GM21528 (cell line): ENCODE results near the gene SUSD3.

Experiments used
- ATAC-seq: cut with Tn5 transposase; IDR thresholded peaks from one replicate; pipeline ENCODE4 v1.9.1; 2021; ENCODE audit warnings: mild to moderate bottlenecking, moderate library complexity; ENCODE audit not compliant: unreplicated experiment, low FRiP score

SUSD3 gene

DNA sequence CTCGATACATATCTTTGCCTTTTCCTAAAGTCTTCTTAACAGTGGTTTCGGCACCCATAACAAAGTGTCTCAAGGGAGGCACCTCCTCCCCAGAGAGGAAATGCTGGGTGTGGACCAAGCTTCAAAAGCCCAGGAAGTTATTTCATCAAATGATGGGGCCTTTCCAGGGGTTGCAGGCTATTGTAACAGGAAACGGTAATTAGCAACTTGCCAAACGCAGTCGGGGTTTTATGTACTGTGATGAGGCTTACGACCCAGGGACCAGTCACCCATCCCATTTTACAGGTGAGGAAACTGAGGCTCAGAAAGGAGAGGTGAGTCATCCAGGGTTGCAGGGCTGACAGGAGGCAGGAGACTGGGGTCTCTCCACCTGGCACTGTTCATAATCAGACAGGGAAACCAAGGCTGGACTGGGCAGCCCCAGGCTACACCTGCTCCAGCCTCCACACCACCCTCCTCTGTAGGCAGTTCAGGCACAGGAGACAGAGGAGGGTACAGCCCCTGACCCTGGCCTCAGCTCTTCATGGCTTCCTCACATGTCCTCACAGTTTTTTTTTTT, 30.0 kb upstream of the SUSD3 start:
- no peak for ATAC-seq

DNA sequence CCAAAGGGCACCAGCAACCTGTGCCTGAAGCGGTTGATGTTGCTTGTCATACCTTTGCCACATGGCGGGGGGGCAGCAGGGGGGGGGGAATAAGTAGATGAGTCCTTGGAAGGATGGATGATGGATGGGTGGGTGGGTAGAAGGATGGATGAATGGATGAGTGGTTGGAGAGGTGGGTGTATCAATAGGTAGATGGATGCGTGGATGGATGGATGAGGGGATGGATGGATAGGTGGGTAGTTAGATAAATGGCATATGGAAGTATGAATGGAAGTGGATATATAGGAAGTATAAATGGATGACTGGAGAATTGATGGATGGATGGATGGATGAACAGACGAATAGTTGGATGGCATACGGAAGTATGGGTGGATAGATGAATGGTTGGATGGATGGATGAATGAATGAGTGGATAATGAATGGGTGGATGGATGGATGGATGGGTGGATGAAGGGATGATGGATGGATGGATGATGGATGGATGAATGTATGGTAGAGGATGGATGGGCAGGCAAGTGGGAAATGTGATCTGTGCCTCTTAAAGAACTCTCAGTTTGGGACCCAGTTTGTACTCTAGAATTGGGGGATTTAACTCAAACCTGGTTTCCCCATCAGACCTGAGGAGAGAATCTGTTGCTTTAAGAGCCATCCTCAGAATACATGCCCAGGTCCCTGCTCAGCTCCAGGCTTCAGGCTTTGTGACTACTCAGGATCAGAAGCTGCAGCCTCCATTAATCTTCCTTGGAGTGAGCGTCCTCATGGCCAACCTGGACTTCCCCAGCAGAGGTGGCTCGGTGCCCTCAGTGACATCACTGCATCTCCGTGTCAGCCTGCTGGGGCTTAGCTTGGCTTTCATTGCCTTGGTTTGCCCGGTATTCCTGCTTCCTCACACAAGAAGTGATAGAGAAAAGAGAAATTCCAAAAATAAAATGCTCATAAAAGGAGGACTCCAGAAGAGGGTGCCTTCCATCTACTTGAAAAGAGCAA, 27.6 kb upstream of the SUSD3 start:
- no peak for ATAC-seq

GRCh38 chr9:93031629-93032430, 26.7 kb upstream of the SUSD3 start:
- no peak for ATAC-seq

DNA sequence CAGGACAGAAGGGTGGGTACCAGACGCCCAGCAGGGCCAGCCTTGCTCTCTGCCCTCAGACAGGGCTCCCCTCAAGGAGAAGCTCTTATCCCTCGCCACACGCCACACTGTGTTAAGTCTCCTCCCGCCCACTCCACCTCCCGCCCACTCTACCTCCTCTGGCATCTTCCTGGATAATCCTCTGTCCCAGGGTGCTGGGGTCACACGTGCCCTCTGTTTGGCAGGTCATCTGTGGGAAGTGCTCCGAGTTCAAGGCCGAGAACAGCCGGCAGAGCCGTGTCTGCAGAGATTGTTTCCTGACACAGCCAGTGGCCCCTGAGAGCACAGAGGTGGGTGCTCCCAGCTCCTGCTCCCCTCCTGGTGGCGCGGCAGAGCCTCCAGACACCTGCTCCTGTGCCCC, 26.0 kb upstream of the SUSD3 start:
- no peak for ATAC-seq

DNA sequence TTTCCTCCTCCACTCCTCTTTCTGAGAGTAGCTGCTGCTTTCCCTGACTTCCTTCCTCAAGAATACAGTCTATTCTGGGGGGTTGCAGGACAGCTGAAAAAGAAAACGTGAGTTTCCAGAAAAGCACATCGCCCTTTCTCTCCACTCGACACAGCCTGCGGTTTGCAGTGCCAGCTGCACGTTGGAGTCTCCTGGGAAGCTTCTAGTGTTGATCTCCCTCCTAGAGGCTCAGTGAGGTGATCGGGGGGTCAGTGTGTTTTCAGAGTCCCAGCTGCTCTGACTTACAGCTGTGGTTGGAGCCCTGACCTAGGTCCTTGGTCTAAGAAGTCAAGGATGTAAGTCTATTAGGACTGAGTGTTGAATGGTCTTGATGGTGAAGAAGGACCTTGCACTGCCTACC, 25.0 kb upstream of the SUSD3 start:
- no peak for ATAC-seq

DNA sequence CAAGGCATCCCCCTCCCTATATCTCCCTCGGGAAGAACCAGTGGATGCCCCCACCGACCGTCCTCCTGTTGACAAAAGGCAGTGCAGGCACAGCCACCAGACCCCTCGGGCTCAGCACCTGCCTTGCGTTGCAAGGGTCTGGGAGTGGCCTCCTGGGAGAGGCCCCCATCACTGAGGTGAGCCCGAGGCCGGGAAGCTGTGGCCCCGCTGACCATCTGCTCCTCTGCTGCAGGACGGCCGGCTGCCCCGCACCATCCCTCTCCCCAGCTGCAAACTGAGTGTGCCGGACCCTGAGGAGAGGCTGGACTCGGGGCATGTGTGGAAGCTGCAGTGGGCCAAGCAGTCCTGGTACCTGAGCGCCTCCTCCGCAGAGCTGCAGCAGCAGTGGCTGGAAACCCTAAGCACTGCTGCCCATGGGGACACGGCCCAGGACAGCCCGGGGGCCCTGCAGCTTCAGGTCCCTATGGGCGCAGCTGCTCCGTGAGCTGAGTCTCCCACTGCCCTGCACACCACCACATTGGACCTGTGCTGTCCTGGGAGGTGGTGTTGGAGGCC, 23.3 kb upstream of the SUSD3 start:
- no peak for ATAC-seq

GRCh38 chr9:93035821-93036351, 22.6 kb upstream of the SUSD3 start:
- ATAC-seq: no peak

- no peak for ATAC-seq
Observed at GRCh38 chr9:93036887-93037475, 21.5 kb upstream of the SUSD3 start.

GRCh38 chr9:93037476-93037971, 21.0 kb upstream of the SUSD3 start:
- no peak for ATAC-seq

- ATAC-seq: no peak
Observed at GRCh38 chr9:93038918-93039317, 19.6 kb upstream of the SUSD3 start.

GRCh38 chr9:93039456-93039855, 19.0 kb upstream of the SUSD3 start:
- no peak for ATAC-seq

DNA sequence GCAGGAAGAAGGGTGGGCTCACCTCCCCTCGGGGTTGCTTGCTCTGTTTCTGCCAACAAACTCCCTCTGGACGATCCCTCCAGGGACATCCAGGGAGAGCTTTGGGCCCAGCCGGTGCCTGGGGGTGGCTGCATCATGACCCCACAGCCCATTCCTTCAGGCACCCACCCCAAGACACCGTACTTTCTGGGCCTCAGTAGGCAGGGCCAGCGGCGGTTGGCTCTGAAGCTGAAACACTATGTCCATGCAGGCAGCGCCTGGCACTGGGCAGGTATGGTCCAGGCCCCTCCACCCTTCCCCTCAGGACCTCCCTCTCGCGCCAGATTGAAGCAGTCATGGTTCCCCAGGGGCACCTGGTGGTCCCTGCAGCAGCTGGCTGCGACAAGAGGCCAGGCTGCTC, 18.5 kb upstream of the SUSD3 start:
- no peak for ATAC-seq

DNA sequence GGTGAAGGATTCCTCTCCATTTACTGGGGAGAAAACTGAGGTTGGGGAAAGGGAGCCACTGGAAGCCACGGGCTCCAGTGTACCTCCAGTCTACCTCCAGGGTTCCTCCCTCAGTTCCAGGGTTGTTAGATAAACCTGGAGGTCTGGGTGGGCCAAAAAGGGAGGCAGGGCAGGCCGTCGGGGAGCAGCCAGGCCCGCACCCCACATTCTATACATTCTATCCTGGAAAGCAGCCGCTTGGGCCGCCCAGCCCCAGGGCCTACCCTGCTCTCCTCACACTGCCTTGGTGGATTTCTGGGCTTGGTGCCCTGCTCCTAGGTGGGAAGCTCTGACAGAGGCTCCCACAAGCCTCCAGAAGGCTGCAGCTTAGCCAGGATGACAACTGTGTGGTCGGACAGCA, 18.1 kb upstream of the SUSD3 start:
- ATAC-seq: no peak

DNA sequence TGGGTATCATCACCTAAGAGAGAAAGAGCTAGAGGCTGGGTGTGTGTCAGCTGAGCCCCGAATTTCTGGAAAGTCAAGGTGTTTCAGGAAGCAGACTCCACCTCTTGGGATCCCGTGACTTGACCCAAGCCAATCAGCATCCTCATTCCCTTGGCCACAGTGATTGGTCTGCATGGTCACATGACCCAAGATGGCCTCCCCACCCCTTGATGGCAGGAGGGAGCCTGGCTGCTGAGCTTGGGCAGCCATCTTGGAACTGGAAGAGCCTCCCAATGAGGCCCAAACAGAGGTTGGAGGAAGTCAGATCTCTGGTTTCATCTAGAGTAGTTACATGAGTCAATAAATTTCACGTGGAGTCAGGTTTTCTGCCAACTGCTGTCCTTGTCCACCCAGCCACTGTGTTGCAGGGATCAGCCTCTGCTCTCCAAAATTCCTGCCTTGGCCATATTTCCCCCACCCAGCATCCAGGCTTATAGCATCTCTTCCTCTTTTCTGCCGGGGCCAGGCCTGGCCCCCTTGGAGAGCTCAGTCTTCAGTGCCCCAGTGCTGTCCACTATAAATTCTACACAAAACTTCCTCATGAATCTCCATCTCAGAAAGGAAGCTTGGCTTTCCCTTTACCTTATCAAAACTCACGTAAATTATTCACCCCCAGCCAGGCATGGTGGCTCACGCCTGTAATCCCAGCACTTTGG, 17.2 kb upstream of the SUSD3 start:
- ATAC-seq: no peak

DNA sequence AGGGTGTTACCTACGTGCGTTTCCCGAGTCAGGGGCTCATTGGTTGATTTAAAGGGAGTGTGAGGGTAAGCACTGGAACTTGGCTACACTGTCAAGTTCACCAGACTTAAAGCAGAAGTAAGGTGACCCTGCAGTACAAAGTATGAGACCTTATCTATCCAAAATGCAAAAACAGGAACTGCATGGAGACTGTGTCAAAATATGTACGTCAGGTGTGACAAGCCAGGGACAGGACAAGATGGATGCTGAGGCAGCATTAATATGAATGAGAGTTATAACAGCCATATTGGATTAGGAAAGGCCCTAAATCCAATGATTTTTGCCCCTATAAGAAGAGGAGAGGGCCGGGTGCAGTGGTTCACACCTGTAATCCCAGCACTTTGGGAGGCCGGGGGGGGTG, 15.4 kb upstream of the SUSD3 start:
- ATAC-seq: no peak

- no peak for ATAC-seq
Observed at GRCh38 chr9:93045521-93045920, 13.0 kb upstream of the SUSD3 start.

DNA sequence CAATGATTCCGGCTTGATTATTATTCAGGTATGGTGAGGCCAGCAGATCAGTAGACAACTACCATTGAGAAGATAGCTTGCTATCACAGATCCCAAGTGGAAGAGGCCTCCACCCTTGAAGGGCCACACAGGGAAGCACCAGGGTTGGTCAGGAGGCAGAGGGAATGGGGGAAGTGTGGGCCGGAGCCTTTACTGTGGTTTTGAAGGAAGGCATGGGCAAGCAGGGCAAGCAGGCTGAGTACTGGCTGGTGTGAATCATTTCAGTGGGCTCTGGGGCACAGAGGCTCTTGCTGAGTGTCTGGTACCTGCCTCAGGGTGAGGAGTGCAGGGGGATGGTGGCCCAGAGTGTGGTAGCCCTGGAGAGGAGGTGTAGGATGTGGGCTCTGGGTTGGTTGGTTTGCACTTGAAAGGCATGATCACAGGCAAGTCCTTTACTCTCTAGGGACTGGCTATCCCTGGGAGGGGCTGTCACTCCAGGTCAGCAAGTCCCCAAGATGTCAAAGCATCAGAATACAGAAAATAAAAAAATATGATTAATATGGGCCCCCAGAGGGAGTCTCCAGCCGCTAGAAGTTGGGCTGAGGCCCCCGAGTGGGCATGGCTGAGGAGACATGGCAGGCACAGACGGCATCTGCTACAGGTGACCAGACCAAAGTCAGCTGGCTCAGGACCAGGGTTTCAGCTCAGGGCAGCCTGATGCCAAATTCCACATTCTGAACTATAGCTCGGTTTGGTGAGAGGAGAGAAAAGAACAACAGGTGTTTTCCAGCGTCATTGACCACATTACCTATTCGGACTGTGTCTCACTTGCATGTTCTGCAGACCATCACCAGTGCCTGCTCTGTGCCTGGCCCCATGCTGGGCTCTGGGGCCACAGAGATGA, 9.7 kb upstream of the SUSD3 start:
- no peak for ATAC-seq

DNA sequence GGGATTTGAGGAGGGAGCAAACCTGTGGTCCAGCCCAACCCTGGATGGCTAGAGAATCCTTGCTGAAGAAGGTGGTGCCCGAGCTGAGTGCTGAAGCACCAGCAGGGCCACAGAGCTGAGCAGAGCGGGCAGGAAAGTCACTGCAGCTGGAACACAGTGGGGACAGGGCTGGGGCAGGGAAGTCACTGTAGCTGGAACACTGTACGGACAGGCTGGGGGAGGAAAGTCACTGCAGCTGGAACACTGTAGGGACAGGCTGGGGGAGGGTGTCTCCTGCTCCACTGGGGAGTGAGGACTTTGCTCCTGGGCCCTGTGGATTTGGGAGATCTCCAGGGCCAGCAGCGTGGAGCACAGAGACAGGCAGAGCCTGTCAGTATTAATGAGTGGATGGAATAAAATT, 9.0 kb upstream of the SUSD3 start:
- no peak for ATAC-seq

DNA sequence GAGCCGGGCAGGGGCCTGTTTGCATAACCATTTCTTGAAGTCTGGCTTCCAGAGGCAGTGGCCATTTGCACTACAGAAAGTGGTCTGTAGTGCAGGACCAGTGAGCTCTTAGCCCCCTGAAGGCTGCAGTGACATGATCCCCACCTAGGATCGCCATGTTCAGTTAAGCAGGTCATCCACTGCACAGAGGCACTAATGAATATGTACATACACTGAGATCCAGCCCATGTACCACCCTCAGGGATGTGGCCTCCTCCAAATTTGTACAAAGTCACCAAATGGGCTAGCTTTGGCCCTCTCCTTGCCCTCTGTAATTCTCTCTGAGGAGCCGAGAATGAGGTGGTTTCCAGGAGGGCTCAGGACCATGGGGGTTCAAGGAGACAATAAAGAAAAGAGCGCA, 8.3 kb upstream of the SUSD3 start:
- ATAC-seq: no peak
